ENCODE measurements around the gene ARRDC1. TPM values are rescaled to one million over a fixed set of nuclear protein-coding genes. Genes with fewer than 3 reads are reported as not detected.
A peak's percentile ranks its signal among the peaks of the same experiment; 100 is the strongest.

The ARRDC1 gene
- total and polyA plus RNA-seq, 7 donors, result 6.9 to 18.9 (median 14.2) TPM

DNA sequence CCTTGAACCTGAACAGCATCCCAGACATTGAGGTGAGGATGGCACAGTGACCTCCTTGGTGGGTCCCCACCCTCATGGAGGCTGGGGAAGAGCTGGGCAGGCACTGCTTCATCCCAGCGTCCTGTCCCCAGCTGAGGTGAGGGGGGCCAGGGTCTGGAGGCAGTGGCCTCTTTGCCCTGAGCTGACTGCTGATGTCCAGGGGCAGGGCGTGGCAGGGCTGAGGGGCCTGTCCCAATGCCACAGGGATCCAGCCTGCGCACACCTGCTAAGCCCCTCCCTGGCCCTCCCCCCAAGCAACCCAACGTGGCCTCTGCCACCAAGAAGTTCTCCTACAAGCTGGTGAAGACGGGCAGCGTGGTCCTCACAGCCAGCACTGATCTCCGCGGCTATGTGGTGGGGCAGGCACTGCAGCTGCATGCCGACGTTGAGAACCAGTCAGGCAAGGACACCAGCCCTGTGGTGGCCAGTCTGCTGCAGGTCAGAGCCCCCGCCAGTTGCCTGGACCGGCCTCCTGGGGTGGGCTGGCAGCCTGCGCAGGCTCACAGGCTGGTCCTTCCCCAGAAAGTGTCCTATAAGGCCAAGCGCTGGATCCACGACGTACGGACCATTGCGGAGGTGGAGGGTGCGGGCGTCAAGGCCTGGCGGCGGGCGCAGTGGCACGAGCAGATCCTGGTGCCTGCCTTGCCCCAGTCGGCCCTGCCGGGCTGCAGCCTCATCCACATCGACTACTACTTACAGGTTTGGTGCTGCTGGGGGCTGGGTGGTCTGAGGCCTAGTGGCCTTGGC is 8.4 kb downstream of the ARRDC1 start:
- 82 to 93% (median 90%) methylated on average over 27 of the region's 27 CpGs for WGBS, 3 donors
- Histone ChIP-seq H3K9me3 (no peaks in the 10 kb centered on the region), H3K4me1 (peaks cover 19% of the 10 kb centered on the region), H3K27me3 (ENCODE audit: insufficient read depth in 3 of 3, low read length in 2 of 3) (no peaks in the 10 kb centered on the region), H3K36me3 (ENCODE audit: insufficient read depth in 1 of 2, low read depth in 1 of 2) (peaks cover 6 to 40% of the 10 kb centered on the region in 2 donors), H3K4me3 (no peak overlapping the region), H3K27ac (no peak overlapping the region)
- ATAC-seq (no peak), DNase-seq (no peak)
- intact Hi-C loops (cut with DNase I), result no loop called here
- TF ChIP-seq CTCF (IDR thresholded peaks at IDR 0.05), result no peak

- no peak for DNase-seq
- intact Hi-C loops (cut with DNase I), result no loop called here
- 91 to 94% (median 93%) methylated on average over 23 to 25 of the region's 25 CpGs for WGBS, 3 donors
- TF ChIP-seq CTCF (IDR thresholded peaks at IDR 0.05), result no peak
- peaks cover 6 to 40% of the 10 kb centered on the region in 2 donors for H3K36me3 ChIP-seq (ENCODE audit: insufficient read depth in 1 of 2, low read depth in 1 of 2)
- no peak overlapping the region for H3K27ac ChIP-seq
- H3K27me3 ChIP-seq (ENCODE audit: insufficient read depth in 3 of 3, low read length in 2 of 3), result no peaks in the 10 kb centered on the region
- no peaks in the 10 kb centered on the region for H3K9me3 ChIP-seq
- no peak for ATAC-seq
- H3K4me3 ChIP-seq, result no peak overlapping the region
- peaks cover 22% of the 10 kb centered on the region for H3K4me1 ChIP-seq
Observed at GRCh38 chr9:137614631-137615386, 9.3 kb downstream of the ARRDC1 start.

- Histone ChIP-seq H3K9me3 (no peaks in the 10 kb centered on the region), H3K4me1 (peaks cover 28% of the 10 kb centered on the region), H3K27ac (no peak overlapping the region), H3K27me3 (ENCODE audit: insufficient read depth in 3 of 3, low read length in 2 of 3) (no peaks in the 10 kb centered on the region), H3K36me3 (ENCODE audit: insufficient read depth in 1 of 2, low read depth in 1 of 2) (peaks cover 6 to 40% of the 10 kb centered on the region in 2 donors), H3K4me3 (no peak overlapping the region)
- whole genome bisulfite sequencing, 3 donors, result 85 to 91% (median 88%) methylated on average over 19 of the region's 19 CpGs
- no peak for ATAC-seq
- no peak for DNase-seq
- TF ChIP-seq CTCF (IDR thresholded peaks at IDR 0.05), result no peak
- intact Hi-C loops (cut with DNase I), result no loop called here
Observed at GRCh38 chr9:137615387-137615871, 9.9 kb downstream of the ARRDC1 start.

GRCh38 chr9:137618105-137619067 is 12.9 kb downstream of the ARRDC1 start, which contains the start of gene EHMT1:
EHMT1 (plus strand) TSS chr9:137619005; CDS start chr9:137619029, 24 bp downstream.
- no peaks in the 10 kb centered on the region for H3K27me3 ChIP-seq (ENCODE audit: insufficient read depth in 3 of 3, low read length in 2 of 3)
- peak within 1 kb of the TSS; percentile 75 for H3K4me3 ChIP-seq
- peak; percentile 88 to 94 for DNase-seq
- peaks cover 6 to 38% of the 10 kb centered on the region in 2 donors for H3K36me3 ChIP-seq (ENCODE audit: insufficient read depth in 1 of 2, low read depth in 1 of 2)
- no peaks in the 10 kb centered on the region for H3K9me3 ChIP-seq
- intact Hi-C loops (cut with DNase I), result no loop called here
- TF ChIP-seq CTCF (IDR thresholded peaks at IDR 0.05), result no peak
- WGBS, 3 donors, result 1% methylated on average over 65 to 94 of the region's 94 CpGs
- ATAC-seq, result peak; percentile 86 to 92 (median 90)
- peak within 1 kb of the TSS; percentile 95 for H3K27ac ChIP-seq
- peaks cover 35% of the 10 kb centered on the region for H3K4me1 ChIP-seq

All from psoas muscle (tissue), 8 donors.